LHCN-M2 (cell line): ENCODE measurements around the gene CCDC14. TPM values are rescaled to one million over a fixed set of nuclear protein-coding genes. Genes with fewer than 3 reads are reported as not detected.

Experiments
- total RNA-seq: library from RNA; depleted of rRNA; stranded (reverse); fragments of >200 nt; gene quantifications from 2 replicates; pipeline ENCODE4 v1.2.3, GENCODE V29; 2014; rRNA removed

The CCDC14 gene
- total RNA-seq, 1 experiment from 2014 or later: 60.9 TPM

Other genes starting within 250 kb of the CCDC14 start
- gene MYLK, start 76.9 kb downstream of the CCDC14 start, total RNA-seq: 62.7 and 75.9 TPM in 2 replicates
- not detected in 2 replicates for gene ROPN1, start 30.9 kb upstream of the CCDC14 start, total RNA-seq
- gene KALRN, start 72.1 kb upstream of the CCDC14 start, total RNA-seq: 1.0 and 2.4 TPM in 2 replicates